Stomach (tissue), 9 donors: Measurements from ENCODE around the gene TADA3. TPM values are rescaled to one million over a fixed set of nuclear protein-coding genes. Genes with fewer than 3 reads are reported as not detected.
A peak's percentile ranks its signal among the peaks of the same experiment; 100 is the strongest.

Experiments used
- DNase-seq, 2 donors: peaks; one replicate each; pipeline versions ENCODE4 v3.0.0 to v3.0.0-alpha.2; 2013 to 2019
- H3K27ac ChIP-seq, 5 donors: fragments of 200-600 bp in 4 of 5; sonication (generic) in 4 of 5; one replicate each; pipeline ENCODE4 v1.5.1; 2013 to 2019; ENCODE audit warnings: mild to moderate bottlenecking in 1 of 5, moderate library complexity in 1 of 5
- H3K27me3 ChIP-seq, 3 donors: fragments of 200-600 bp; sonication (generic); one replicate each; pipeline ENCODE4 v1.5.1; 2017 to 2019; ENCODE audit warnings: mixed run types in 1 of 3
- H3K36me3 ChIP-seq, 4 donors: fragments of 200-600 bp; sonication (generic); 1 replicate in 3 of 4; 2 replicates in 1 of 4; pipeline ENCODE4 v1.5.1; 2016 to 2019
- H3K4me1 ChIP-seq, 4 donors: fragments of 200-600 bp; sonication (generic); one replicate each; pipeline ENCODE4 v1.5.1; 2016 to 2019
- H3K4me3 ChIP-seq, 4 donors: fragments of 200-600 bp; sonication (generic) in 3 of 4; one replicate each; pipeline ENCODE4 v1.5.1; 2016 to 2019; ENCODE audit warnings: mild to moderate bottlenecking in 1 of 4
- H3K9me3 ChIP-seq, 4 donors: fragments of 200-600 bp; sonication (generic); one replicate each; pipeline ENCODE4 v1.5.1; 2016 to 2019
- CTCF ChIP-seq, 7 experiments: fragments of 450-650 bp in 4 of 7; fragments of 200-600 bp in 3 of 7; sonication (generic) in 3 of 7; IDR thresholded peaks; one replicate each; pipeline ENCODE4 v1.5.1; 2016 to 2019; ENCODE audit warnings: antibody characterized with exemption in 7 of 7, control low read depth in 2 of 7, mild to moderate bottlenecking in 1 of 7
- EP300 ChIP-seq: sonication (generic); formaldehyde crosslinking; IDR thresholded peaks from one replicate; pipeline ENCODE4 v1.6.1; 2017; ENCODE audit warnings: antibody characterized with exemption
- POLR2AphosphoS5 ChIP-seq, 3 donors: sonication (generic); formaldehyde crosslinking; IDR thresholded peaks; one replicate each; pipeline ENCODE4 v1.6.1; 2016; ENCODE audit warnings: antibody characterized with exemption in 3 of 3
- WGBS, 5 donors: extraction: QIAGEN DNeasy Blood & Tissue Kit in 3 of 5; methylation state at CpG; one replicate each; pipeline versions ENCODE4 v1.1.5 to v1.1.7; 2013 to 2018; 5-methylcytosine and 5-hydroxymethylcytosine counted together
- intact Hi-C: fragments of 100-400 bp; cut with DNase I; formaldehyde crosslinking; loops from one replicate; pipeline ENCODE4 v1.15.1; 2023; ENCODE audit warnings: low total_unique reads
- polyA plus RNA-seq, 3 donors: library from polyadenylated mRNA; stranded (reverse); fragments of 200-250 nt; gene quantifications; one replicate each; pipeline ENCODE4 v1.2.3, GENCODE V29; 2013
- total RNA-seq, 5 donors: library from RNA; depleted of rRNA; stranded (reverse); fragments of >200 nt; gene quantifications; one replicate each; pipeline versions ENCODE4 v1.1.0 to v1.2.3, GENCODE V29; 2014 to 2016
- donor health status: healthy with polysubstance abuse.
- donor health status: Bipolar disorder and iron deficiency.
- donor health status: healthy.

TADA3 gene
- total and polyA plus RNA-seq, 8 donors: 29.2 to 62.6 (median 40.8) TPM

GRCh38 chr3:9731206-9732079, 60.8 kb downstream of the TADA3 start, which contains the start of gene BRPF1:
Gene BRPF1 (plus strand): TSS chr3:9731735. CDS start chr3:9734141, 2,406 bp downstream.
- no peaks in the 10 kb centered on the region for H3K9me3 ChIP-seq
- H3K36me3 ChIP-seq: peaks cover 15 to 29% (median 25%) of the 10 kb centered on the region in 4 donors
- H3K27ac ChIP-seq: peak within 1 kb of the TSS; percentile 96 to 98 (median 97)
- intact Hi-C loops: no loop called here
- 0 to 2% (median 1%) methylated on average over 29 to 88 of the region's 88 CpGs for WGBS, 5 donors
- peak; percentile 100 for DNase-seq
- TF ChIP-seq EP300 (no peak), POLR2AphosphoS5 (IDR thresholded peaks at IDR 0.05) (peak; percentile 54 to 87 (median 64))
- H3K27me3 ChIP-seq: no peaks in the 10 kb centered on the region
- peaks cover 22 to 52% (median 37%) of the 10 kb centered on the region in 4 donors for H3K4me1 ChIP-seq
- H3K4me3 ChIP-seq: peak within 1 kb of the TSS; percentile 98 to 100 (median 100)

- Histone ChIP-seq H3K4me1 (peaks cover 20 to 47% (median 34%) of the 10 kb centered on the region in 4 donors), H3K9me3 (no peaks in the 10 kb centered on the region), H3K27ac (peak overlapping the region; percentile 88 to 98 (median 97)), H3K4me3 (peak overlapping the region; percentile 98 to 100 (median 100)), H3K36me3 (peaks cover 11 to 22% (median 18%) of the 10 kb centered on the region in 4 donors), H3K27me3 (no peaks in the 10 kb centered on the region)
- no peak for DNase-seq
- TF ChIP-seq CTCF (IDR thresholded peaks at IDR 0.05) (peak in 2 of 7 experiments; percentile 11 to 19), EP300 (no peak)
- intact Hi-C loops: no loop called here
- 0 to 2% (median 1%) methylated on average over 16 to 17 of the region's 17 CpGs for WGBS, 5 donors
Measured at GRCh38 chr3:9730657-9731205, 61.5 kb downstream of the TADA3 start.

Other genes with a start within 250 kb of the TADA3 start
- gene LHFPL4, start 238.7 kb downstream of the TADA3 start, total RNA-seq: under 1 TPM in 2 of 5 donors, not detected in 3; 0.43 to 0.92 TPM
- under 1 TPM in 2 of 3 donors, not detected in 1; 0.06 to 0.08 TPM for gene LHFPL4, start 238.7 kb downstream of the TADA3 start, polyA plus RNA-seq
- 100 to 1,000 TPM in 1 of 5 donors, 10 to 100 TPM in 3, under 1 TPM in 1; 0.58 to 103 (median 35.2) TPM for gene MTMR14, start 143.0 kb downstream of the TADA3 start, total RNA-seq
- 10 to 100 TPM; 18.6 to 30.7 (median 22.9) TPM for gene MTMR14, start 143.0 kb downstream of the TADA3 start, polyA plus RNA-seq
- not detected for gene CPNE9, start 88.6 kb downstream of the TADA3 start, total RNA-seq
- gene CPNE9, start 88.6 kb downstream of the TADA3 start, polyA plus RNA-seq: under 1 TPM in 2 of 3 donors, not detected in 1; 0.10 to 0.19 TPM
- gene BRPF1, start 60.7 kb downstream of the TADA3 start, total RNA-seq: 10 to 100 TPM in 4 of 5 donors, 1 to 10 TPM in 1; 7.5 to 53.6 (median 15.1) TPM
- gene BRPF1, start 60.7 kb downstream of the TADA3 start, polyA plus RNA-seq: 1 to 10 TPM; 4.1 to 5.6 (median 4.6) TPM
- gene OGG1, start 42.5 kb downstream of the TADA3 start, total RNA-seq: 10 to 100 TPM in 4 of 5 donors, 1 to 10 TPM in 1; 7.6 to 54.5 (median 22.0) TPM
- gene OGG1, start 42.5 kb downstream of the TADA3 start, polyA plus RNA-seq: 10 to 100 TPM; 12.4 to 20.0 (median 15.1) TPM
- 10 to 100 TPM; 14.3 to 61.1 (median 27.4) TPM for gene CAMK1, start 22.5 kb downstream of the TADA3 start, total RNA-seq
- gene CAMK1, start 22.5 kb downstream of the TADA3 start, polyA plus RNA-seq: 10 to 100 TPM; 22.9 to 37.2 (median 23.2) TPM
- 100 to 1,000 TPM in 3 of 5 donors, 10 to 100 TPM in 2; 45.5 to 173 (median 129) TPM for gene ARPC4, start 609 bp upstream of the TADA3 start, total RNA-seq
- 100 to 1,000 TPM in 2 of 3 donors, 10 to 100 TPM in 1; 69.4 to 180 (median 117) TPM for gene ARPC4, start 609 bp upstream of the TADA3 start, polyA plus RNA-seq
- 100 to 1,000 TPM in 4 of 5 donors, 10 to 100 TPM in 1; 50.3 to 593 (median 210) TPM for gene TTLL3, start 17.8 kb upstream of the TADA3 start, total RNA-seq
- gene TTLL3, start 17.8 kb upstream of the TADA3 start, polyA plus RNA-seq: 10 to 100 TPM in 1 of 3 donors, 1 to 10 TPM in 2; 6.7 to 34.0 (median 7.8) TPM
- gene RPUSD3, start 51.5 kb upstream of the TADA3 start, total RNA-seq: 10 to 100 TPM in 4 of 5 donors, 1 to 10 TPM in 1; 6.4 to 62.9 (median 19.3) TPM
- 10 to 100 TPM; 28.0 to 30.9 (median 30.5) TPM for gene RPUSD3, start 51.5 kb upstream of the TADA3 start, polyA plus RNA-seq
- gene CIDEC, start 87.8 kb upstream of the TADA3 start, total RNA-seq: 1 to 10 TPM in 3 of 5 donors, not detected in 2; 1.5 to 3.3 (median 2.3) TPM
- 10 to 100 TPM in 1 of 3 donors, 1 to 10 TPM in 1, under 1 TPM in 1; 0.63 to 21.4 (median 1.7) TPM for gene CIDEC, start 87.8 kb upstream of the TADA3 start, polyA plus RNA-seq
- gene JAGN1, start 98.1 kb upstream of the TADA3 start, total RNA-seq: 10 to 100 TPM in 3 of 5 donors, 1 to 10 TPM in 1, not detected in 1; 9.4 to 28.4 (median 20.7) TPM
- 10 to 100 TPM; 26.5 to 56.6 (median 37.7) TPM for gene JAGN1, start 98.1 kb upstream of the TADA3 start, polyA plus RNA-seq
- gene IL17RE, start 110.4 kb upstream of the TADA3 start, total RNA-seq: 100 to 1,000 TPM in 2 of 5 donors, 10 to 100 TPM in 3; 11.4 to 301 (median 60.1) TPM
- 10 to 100 TPM; 10.3 to 22.0 (median 13.0) TPM for gene IL17RE, start 110.4 kb upstream of the TADA3 start, polyA plus RNA-seq
- gene IL17RC, start 124.6 kb upstream of the TADA3 start, total RNA-seq: 100 to 1,000 TPM in 3 of 5 donors, 10 to 100 TPM in 2; 20.1 to 284 (median 111) TPM
- 10 to 100 TPM; 24.2 to 40.6 (median 25.5) TPM for gene IL17RC, start 124.6 kb upstream of the TADA3 start, polyA plus RNA-seq
- 10 to 100 TPM in 4 of 5 donors, 1 to 10 TPM in 1; 6.2 to 71.5 (median 23.9) TPM for gene CRELD1, start 141.4 kb upstream of the TADA3 start, total RNA-seq
- gene CRELD1, start 141.4 kb upstream of the TADA3 start, polyA plus RNA-seq: 10 to 100 TPM in 2 of 3 donors, 1 to 10 TPM in 1; 7.5 to 52.3 (median 21.6) TPM
- gene PRRT3, start 159.9 kb upstream of the TADA3 start, total RNA-seq: 10 to 100 TPM in 1 of 5 donors, 1 to 10 TPM in 2, under 1 TPM in 2; 0.58 to 31.6 (median 5.4) TPM
- under 1 TPM; 0.44 to 0.92 (median 0.80) TPM for gene PRRT3, start 159.9 kb upstream of the TADA3 start, polyA plus RNA-seq
- 10 to 100 TPM; 10.5 to 71.0 (median 34.1) TPM for gene EMC3, start 194.4 kb upstream of the TADA3 start, total RNA-seq
- 10 to 100 TPM; 32.2 to 54.4 (median 38.3) TPM for gene EMC3, start 194.4 kb upstream of the TADA3 start, polyA plus RNA-seq
- 10 to 100 TPM in 1 of 5 donors, 1 to 10 TPM in 4; 1.3 to 21.1 (median 6.1) TPM for gene FANCD2, start 234.0 kb upstream of the TADA3 start, total RNA-seq
- gene FANCD2, start 234.0 kb upstream of the TADA3 start, polyA plus RNA-seq: 1 to 10 TPM in 2 of 3 donors, under 1 TPM in 1; 0.61 to 6.3 (median 5.3) TPM